PC-3 (cell line): ENCODE results near the gene CHRM2.

Experiments used
- CTCF ChIP-seq: fragments of 300-600 bp; sonication (generic); conservative IDR thresholded peaks from 2 replicates; pipeline ENCODE4 v1.5.1; 2017; ENCODE audit warnings: antibody characterized with exemption, low read depth, mild to moderate bottlenecking, low read length
- EZH2 ChIP-seq: fragments of 300-600 bp; sonication (generic); IDR thresholded peaks from one replicate; pipeline ENCODE4 v1.6.1; 2017; ENCODE audit warnings: antibody characterized with exemption, mild to moderate bottlenecking, low read length; ENCODE audit not compliant: unreplicated experiment
- EZH2phosphoT487 ChIP-seq: fragments of 300-600 bp; sonication (generic); IDR thresholded peaks from 2 replicates; pipeline ENCODE4 v1.6.1; 2018; ENCODE audit warnings: mild to moderate bottlenecking, antibody characterized with exemption, low read length, borderline replicate concordance

- TF ChIP-seq CTCF: no peak
- no peak for TF ChIP-seq EZH2
- TF ChIP-seq EZH2phosphoT487: no peak
Measured at GRCh38 chr7:136966825-136967224, 98.4 kb downstream of the CHRM2 start.
